ENCODE results near the gene MDFIC. TPM values are rescaled to one million over a fixed set of nuclear protein-coding genes. Genes with fewer than 3 reads are reported as not detected.
"Not testable (repeated sequence)": the region's sequence is repeated elsewhere in the genome, so short reads cannot be mapped to it uniquely, and the experiment has no call there.

Gene MDFIC
- total RNA-seq, 2 donors from 2014 or later, result 8.5 to 9.1 TPM

GRCh38 chr7:114886241-114886640 is 35.7 kb upstream of the MDFIC start:
- Histone ChIP-seq H3K27ac (no peak overlapping the region), H3K4me1 (no peaks in the 10 kb centered on the region), H3K9me3 (no peaks in the 10 kb centered on the region), H3K4me3 (no peak overlapping the region), H3K27me3 (no peaks in the 10 kb centered on the region), H3K9ac (ENCODE audit: low read depth in 2 of 2, low read length in 2 of 2) (no peak overlapping the region), H3K36me3 (no peaks in the 10 kb centered on the region)
- DNase-seq, result no peak
- TF ChIP-seq CTCF (IDR thresholded peaks at IDR 0.05), result no peak
- intact Hi-C loops (cut with DNase I), result no loop called here

GRCh38 chr7:114889116-114889515 is 32.8 kb upstream of the MDFIC start:
- H3K27ac ChIP-seq; H3K9me3 ChIP-seq; H3K36me3 ChIP-seq; intact Hi-C loops (cut with DNase I); H3K9ac ChIP-seq (ENCODE audit: low read depth in 2 of 2, low read length in 2 of 2); H3K4me1 ChIP-seq; H3K27me3 ChIP-seq; H3K4me3 ChIP-seq; DNase-seq: not testable (repeated sequence)

GRCh38 chr7:114889646-114890285 is 32.1 kb upstream of the MDFIC start:
- Histone ChIP-seq H3K27me3 (no peaks in the 10 kb centered on the region), H3K4me1 (no peaks in the 10 kb centered on the region), H3K9me3 (no peaks in the 10 kb centered on the region), H3K4me3 (no peak overlapping the region), H3K27ac (no peak overlapping the region), H3K9ac (ENCODE audit: low read depth in 2 of 2, low read length in 2 of 2) (no peak overlapping the region), H3K36me3 (no peaks in the 10 kb centered on the region)
- TF ChIP-seq CTCF (IDR thresholded peaks at IDR 0.05), result no peak
- no peak for DNase-seq
- intact Hi-C loops (cut with DNase I), result no loop called here

GRCh38 chr7:114890561-114890960 is 31.3 kb upstream of the MDFIC start:
- no peak overlapping the region for H3K9ac ChIP-seq (ENCODE audit: low read depth in 2 of 2, low read length in 2 of 2)
- no peaks in the 10 kb centered on the region for H3K36me3 ChIP-seq
- H3K4me1 ChIP-seq, result no peaks in the 10 kb centered on the region
- no peak for TF ChIP-seq CTCF (IDR thresholded peaks at IDR 0.05)
- DNase-seq, result no peak
- H3K9me3 ChIP-seq, result no peaks in the 10 kb centered on the region
- H3K27me3 ChIP-seq, result no peaks in the 10 kb centered on the region
- no peak overlapping the region for H3K27ac ChIP-seq
- H3K4me3 ChIP-seq, result no peak overlapping the region
- intact Hi-C loops (cut with DNase I), result no loop called here

GRCh38 chr7:114900127-114900526 is 21.8 kb upstream of the MDFIC start:
- H3K36me3 ChIP-seq, result no peaks in the 10 kb centered on the region
- H3K9ac ChIP-seq (ENCODE audit: low read depth in 2 of 2, low read length in 2 of 2), result no peak overlapping the region
- H3K4me1 ChIP-seq, result no peaks in the 10 kb centered on the region
- intact Hi-C loops (cut with DNase I), result no loop called here
- H3K9me3 ChIP-seq, result no peaks in the 10 kb centered on the region
- H3K27ac ChIP-seq, result no peak overlapping the region
- no peak for TF ChIP-seq CTCF (IDR thresholded peaks at IDR 0.05)
- no peak overlapping the region for H3K4me3 ChIP-seq
- no peaks in the 10 kb centered on the region for H3K27me3 ChIP-seq
- DNase-seq, result no peak

- Histone ChIP-seq H3K36me3 (no peaks in the 10 kb centered on the region), H3K27ac (no peak overlapping the region), H3K9me3 (no peaks in the 10 kb centered on the region), H3K4me3 (no peak overlapping the region), H3K9ac (ENCODE audit: low read depth in 2 of 2, low read length in 2 of 2) (no peak overlapping the region), H3K4me1 (no peaks in the 10 kb centered on the region), H3K27me3 (no peaks in the 10 kb centered on the region)
- TF ChIP-seq CTCF (IDR thresholded peaks at IDR 0.05), result no peak
- intact Hi-C loops (cut with DNase I), result no loop called here
- DNase-seq, result no peak
These were observed 20.1 kb upstream of the MDFIC start for GRCh38 chr7:114901771-114902170.

All from colonic mucosa (tissue), 4 donors.